ENCODE measurements around the gene FRAT1.
"Not testable (repeated sequence)": the region's sequence is repeated elsewhere in the genome, so short reads cannot be mapped to it uniquely, and the experiment has no call there.

Gene FRAT1

GRCh38 chr10:97335188-97335619 lies 16.1 kb downstream of the FRAT1 start:
- DNase-seq: no peak

GRCh38 chr10:97336006-97336405 lies 16.9 kb downstream of the FRAT1 start:
- DNase-seq: no peak

GRCh38 chr10:97336446-97336845 lies 17.4 kb downstream of the FRAT1 start:
- DNase-seq: no peak

GRCh38 chr10:97336942-97337831 lies 18.1 kb downstream of the FRAT1 start:
- no peak for DNase-seq

GRCh38 chr10:97338041-97338440 lies 19.0 kb downstream of the FRAT1 start:
- DNase-seq: no peak

GRCh38 chr10:97341416-97341815 lies 22.3 kb downstream of the FRAT1 start:
- DNase-seq: no peak

- DNase-seq: not testable (repeated sequence)
Measured at GRCh38 chr10:97343664-97344063, 24.6 kb downstream of the FRAT1 start.

- DNase-seq: no peak
Measured at GRCh38 chr10:97347317-97347716, 28.2 kb downstream of the FRAT1 start.

- DNase-seq: no peak
Measured at GRCh38 chr10:97349752-97350513, 30.9 kb downstream of the FRAT1 start.

GRCh38 chr10:97353945-97354344 lies 34.9 kb downstream of the FRAT1 start:
- DNase-seq: no peak

- DNase-seq: no peak
Measured at GRCh38 chr10:97355571-97355975, 36.5 kb downstream of the FRAT1 start.

- DNase-seq: no peak
Measured at GRCh38 chr10:97356318-97356914, 37.3 kb downstream of the FRAT1 start.

GRCh38 chr10:97356918-97357317 lies 37.8 kb downstream of the FRAT1 start:
- DNase-seq: no peak

GRCh38 chr10:97358349-97358748 lies 39.3 kb downstream of the FRAT1 start:
- DNase-seq: no peak

GRCh38 chr10:97358781-97359180 lies 39.7 kb downstream of the FRAT1 start:
- no peak for DNase-seq

- no peak for DNase-seq
Measured at GRCh38 chr10:97360705-97361536, 41.9 kb downstream of the FRAT1 start.

GRCh38 chr10:97361537-97361901 lies 42.4 kb downstream of the FRAT1 start:
- no peak for DNase-seq

GRCh38 chr10:97362310-97363033 lies 43.4 kb downstream of the FRAT1 start:
- no peak for DNase-seq

- DNase-seq: no peak
Measured at GRCh38 chr10:97363071-97363470, 44.0 kb downstream of the FRAT1 start.

- DNase-seq: no peak
Measured at GRCh38 chr10:97365761-97366351, 46.8 kb downstream of the FRAT1 start.

- DNase-seq: no peak
Measured at GRCh38 chr10:97366572-97366971, 47.5 kb downstream of the FRAT1 start.
